ENCODE measurements around the gene PINLYP. TPM values are rescaled to one million over a fixed set of nuclear protein-coding genes. Genes with fewer than 3 reads are reported as not detected.

PINLYP gene
- total and polyA plus RNA-seq, 9 of the 15 experiments (the other 6 are each of a cell fraction or from before 2014, with no cell fraction given) = 1.00 to 6.7 (median 2.2) TPM

- no peak overlapping the region for H3K27ac ChIP-seq (ENCODE audit: extremely low read depth, low read depth, low read length)
- H3K9ac ChIP-seq (ENCODE audit: insufficient read depth in 1 of 2, low read depth in 2 of 2, low read length in 2 of 2) = no peak overlapping the region
- no peak for ATAC-seq
- no peak for FAIRE-seq
- intact Hi-C loops (cut with micrococcal nuclease) = loop anchor here (10.0 kb wide), 1 partner anchor 71 kb away; no protein-coding TSS in a partner anchor
- in situ Hi-C loops (cut with MboI) = no loop called here
- H3K4me1 ChIP-seq (replicated peaks in 1 of 2; ENCODE audit: control insufficient read depth in 2 of 2, insufficient read depth in 2 of 2, low read length in 2 of 2) = peaks cover 0 to 8% of the 10 kb centered on the region in 2 experiments; a peak in 2 of 5 replicates
- no peak overlapping the region for H2AFZ ChIP-seq (ENCODE audit: low read depth, low read length)
- H3K4me3 ChIP-seq = no peak overlapping the region
- no peak overlapping the region for H3K4me2 ChIP-seq (ENCODE audit: insufficient read depth, low read length)
- H3K79me2 ChIP-seq (ENCODE audit: control insufficient read depth, insufficient read depth, low read length) = no peaks in the 10 kb centered on the region
- ChIA-PET POLR2A (interaction anchor here (0.7 to 1.1 kb wide), 2 partner anchors 14 to 111 kb away, joined by 3 read pairs; no protein-coding TSS in a partner anchor), CTCF (ENCODE audit: low intra/inter-chr PET ratio) (no interaction called here)
- no peaks in the 10 kb centered on the region for H3K27me3 ChIP-seq (ENCODE audit: control insufficient read depth in 2 of 2, insufficient read depth in 2 of 2, low read length in 2 of 2)
- H3K9me1 ChIP-seq (ENCODE audit: control insufficient read depth, insufficient read depth, low read length) = no peaks in the 10 kb centered on the region
- H3K36me3 ChIP-seq (ENCODE audit: control insufficient read depth, insufficient read depth, low read length) = peaks cover 61% of the 10 kb centered on the region; the same call in 2 of the 3 replicates
- H3K9me3 ChIP-seq (replicated peaks; ENCODE audit: control insufficient read depth, insufficient read depth, low read depth, low read length) = no peaks in the 10 kb centered on the region
- DNase-seq (ENCODE audit: extremely low read depth in 1 of 4, low spot score in 3 of 4) = no peak
- no peaks in the 10 kb centered on the region for H4K20me1 ChIP-seq (replicated peaks; ENCODE audit: control insufficient read depth, insufficient read depth, low read length)
- 74% methylated on average over 4 of the region's 4 CpGs for WGBS (ENCODE audit: insufficient coverage, low coverage, missing lambda C conversion rate)
- no TSS peak for BruUV-seq (replicated peaks)
- TF ChIP-seq ID3 (CRISPR knock-in tag; IDR thresholded peaks at IDR 0.05) (no peak), ID3 (tag; IDR thresholded peaks at IDR 0.05) (no peak), GABPB2 (CRISPR knock-in tag; conservative IDR thresholded peaks at IDR 0.05) (no peak), MEF2A (IDR thresholded peaks at IDR 0.05; ENCODE audit: control insufficient read depth, low read depth, low read length) (no peak), FOXP4 (CRISPR knock-in tag; IDR thresholded peaks at IDR 0.05; ENCODE audit: borderline replicate concordance) (no peak), RBM39 (optimal IDR thresholded peaks at IDR 0.05; ENCODE audit: low read depth, low read length) (no peak), HNRNPLL (IDR thresholded peaks at IDR 0.05; ENCODE audit: low read depth, low read length, poor library complexity, severe bottlenecking) (no peak), SRF (CRISPR knock-in tag; IDR thresholded peaks at IDR 0.05) (no peak), RREB1 (CRISPR knock-in tag; IDR thresholded peaks at IDR 0.05) (no peak), TFAP4 (CRISPR knock-in tag; IDR thresholded peaks at IDR 0.05; ENCODE audit: borderline replicate concordance) (no peak), ARHGAP35 (IDR thresholded peaks at IDR 0.05; ENCODE audit: partially characterized antibody) (no peak), ZNF175 (CRISPR knock-in tag; IDR thresholded peaks at IDR 0.05; ENCODE audit: low read depth) (no peak)
Observed at GRCh38 chr19:43553656-43554055, 21.9 kb upstream of the PINLYP start.

All from K562 (cell line).